H1 (cell line): ENCODE results near the gene LBR. TPM values are rescaled to one million over a fixed set of nuclear protein-coding genes. Genes with fewer than 3 reads are reported as not detected.

Experiments used
- CTCF ChIA-PET: fragments of 300-600 bp; sonication (Branson Sonifier 250); formaldehyde crosslinking; loops from one replicate; lab custom pipeline; 2021; ENCODE audit not compliant: partially characterized antibody; lab: Charles Lee
- POLR2A ChIA-PET: fragments of 300-600 bp; sonication (Branson Sonifier 250); formaldehyde crosslinking; loops from one replicate; lab custom pipeline; 2021; ENCODE audit warnings: inconsistent platforms; ENCODE audit not compliant: partially characterized antibody; lab: Charles Lee
- DNase-seq, 2 experiments: peaks; one replicate each; pipeline versions ENCODE4 v3.0.0 to v3.0.0-alpha.2; 2010 to 2022; ENCODE audit warnings: low spot score in 2 of 2, low read depth in 1 of 2, mixed read lengths in 1 of 2
- FAIRE-seq: peaks from 2 replicates; lab custom pipeline; 2011; peaks lifted over from hg19 to GRCh38; lab: Jason Lieb, UNC
- H2AFZ ChIP-seq: 2 replicates; pipeline ENCODE4 v1.8.1; 2012; ENCODE audit warnings: low read length, inconsistent platforms
- H2AK5ac ChIP-seq: 2 replicates; pipeline ENCODE4 v1.6.1; 2013; ENCODE audit warnings: low read depth, low read length
- H2BK120ac ChIP-seq: replicated peaks from 2 replicates; pipeline ENCODE3; 2013; ENCODE audit warnings: low read depth, low read length, inconsistent platforms
- H2BK12ac ChIP-seq: 2 replicates; pipeline ENCODE4 v1.6.1; 2013; ENCODE audit warnings: low read depth, low read length
- H2BK15ac ChIP-seq: 2 replicates; pipeline ENCODE4 v1.6.1; 2013; ENCODE audit warnings: low read length
- H2BK20ac ChIP-seq: 2 replicates; pipeline ENCODE4 v1.6.1; 2013; ENCODE audit warnings: low read length
- H2BK5ac ChIP-seq: 2 replicates; pipeline ENCODE4 v1.6.1; 2013; ENCODE audit warnings: low read depth, low read length
- H3K14ac ChIP-seq: 2 replicates; pipeline ENCODE4 v1.6.1; 2013; ENCODE audit warnings: inconsistent platforms; ENCODE audit not compliant: insufficient read length
- H3K18ac ChIP-seq: 2 replicates; pipeline ENCODE4 v1.6.1; 2013; ENCODE audit warnings: low read length; ENCODE audit errors: extremely low read depth
- H3K23ac ChIP-seq: 2 replicates; pipeline ENCODE4 v1.6.1; 2013; ENCODE audit warnings: inconsistent platforms; ENCODE audit not compliant: insufficient read length
- H3K23me2 ChIP-seq: 2 replicates; pipeline ENCODE4 v1.6.1; 2013; ENCODE audit warnings: low read depth, low read length
- H3K27ac ChIP-seq: 2 replicates; pipeline ENCODE4 v1.6.1; 2011; ENCODE audit warnings: low read depth, low read length, inconsistent platforms
- H3K27me3 ChIP-seq, 4 experiments: replicated peaks in 1 of 4; 1 replicate in 1 of 4; 2 replicates in 3 of 4; pipeline versions ENCODE4 v1.6.1 to v1.8.1; 2011 to 2013; ENCODE audit warnings: low read length in 3 of 4, mild to moderate bottlenecking in 3 of 4, inconsistent platforms in 2 of 4, mixed read lengths in 2 of 4, moderate library complexity in 1 of 4; ENCODE audit not compliant: control insufficient read depth in 3 of 4, insufficient read depth in 3 of 4; ENCODE audit errors: extremely low read depth in 1 of 4
- H3K36me3 ChIP-seq, 4 experiments: 2 replicates each; pipeline versions ENCODE4 v1.6.1 to v1.8.1; 2011 to 2013; ENCODE audit warnings: mild to moderate bottlenecking in 4 of 4, low read length in 3 of 4, moderate library complexity in 2 of 4, control low read depth in 1 of 4, inconsistent platforms in 1 of 4; ENCODE audit not compliant: insufficient read depth in 4 of 4, control insufficient read depth in 2 of 4
- H3K4ac ChIP-seq: replicated peaks from 2 replicates; pipeline ENCODE3; 2013; ENCODE audit warnings: low read length, low read depth, mixed read lengths, inconsistent platforms; ENCODE audit not compliant: insufficient read length
- H3K4me1 ChIP-seq, 4 experiments: replicated peaks in 1 of 4; 1 replicate in 1 of 4; 2 replicates in 3 of 4; pipeline versions ENCODE4 v1.6.1 to v1.8.1; 2011 to 2013; ENCODE audit warnings: low read length in 3 of 4, inconsistent platforms in 2 of 4, mixed read lengths in 1 of 4; ENCODE audit not compliant: insufficient read depth in 4 of 4, control insufficient read depth in 3 of 4
- H3K4me2 ChIP-seq, 2 experiments: 2 replicates each; pipeline versions ENCODE4 v1.6.1 to v1.8.1; 2011 to 2013; ENCODE audit warnings: low read depth in 2 of 2, low read length in 2 of 2, control low read depth in 1 of 2, inconsistent platforms in 1 of 2, mild to moderate bottlenecking in 1 of 2; ENCODE audit not compliant: insufficient read depth in 1 of 2
- H3K4me3 ChIP-seq, 4 experiments: fragments of 200-600, 300-600 bp in 1 of 4; sonication (generic), shearing (Covaris generic), sonication (Bioruptor Twin) in 1 of 4; 2 replicates each; pipeline versions ENCODE4 v1.5.1 to v1.8.1; 2011 to 2016; ENCODE audit warnings: low read length in 4 of 4, low read depth in 3 of 4, control low read depth in 2 of 4, inconsistent platforms in 2 of 4, mild to moderate bottlenecking in 2 of 4, mixed read lengths in 1 of 4, moderate library complexity in 1 of 4; ENCODE audit not compliant: insufficient read depth in 2 of 4; ENCODE audit errors: extremely low read depth in 1 of 4
- H3K56ac ChIP-seq: replicated peaks from 2 replicates; pipeline ENCODE3; 2013; ENCODE audit warnings: low read depth, mild to moderate bottlenecking, mixed read lengths, low read length, inconsistent platforms; ENCODE audit not compliant: insufficient read length
- H3K79me1 ChIP-seq: 2 replicates; pipeline ENCODE4 v1.6.1; 2013; ENCODE audit warnings: low read depth, low read length, control low read depth
- H3K79me2 ChIP-seq, 2 experiments: 2 replicates each; pipeline versions ENCODE4 v1.6.1 to v1.8.1; 2012 to 2013; ENCODE audit warnings: low read length in 2 of 2, mild to moderate bottlenecking in 2 of 2, inconsistent platforms in 1 of 2; ENCODE audit not compliant: insufficient read depth in 2 of 2, control insufficient read depth in 1 of 2
- H3K9ac ChIP-seq, 4 experiments: replicated peaks in 1 of 4; 1 replicate in 1 of 4; 2 replicates in 3 of 4; pipeline versions ENCODE4 v1.6.1 to v1.8.1; 2011 to 2013; ENCODE audit warnings: low read depth in 3 of 4, low read length in 3 of 4, control low read depth in 2 of 4, mild to moderate bottlenecking in 2 of 4, moderate library complexity in 2 of 4, inconsistent platforms in 1 of 4; ENCODE audit errors: extremely low read depth in 1 of 4
- H3K9me3 ChIP-seq, 2 experiments: 2 replicates each; pipeline versions ENCODE4 v1.6.1 to v1.8.1; 2012 to 2013; ENCODE audit warnings: mild to moderate bottlenecking in 2 of 2, moderate library complexity in 2 of 2, control low read depth in 1 of 2, inconsistent platforms in 1 of 2, low read depth in 1 of 2, low read length in 1 of 2, mixed read lengths in 1 of 2; ENCODE audit not compliant: insufficient read depth in 2 of 2
- H4K20me1 ChIP-seq, 2 experiments: replicated peaks in 1 of 2; 2 replicates each; pipeline versions ENCODE3 to v1.8.1; 2011 to 2013; ENCODE audit warnings: inconsistent platforms in 2 of 2, low read length in 2 of 2, mild to moderate bottlenecking in 1 of 2; ENCODE audit not compliant: insufficient read depth in 2 of 2, control insufficient read depth in 1 of 2
- H4K5ac ChIP-seq: 2 replicates; pipeline ENCODE4 v1.6.1; 2013; ENCODE audit warnings: low read length, low read depth, mixed read lengths, inconsistent platforms; ENCODE audit not compliant: insufficient read length
- H4K8ac ChIP-seq: 2 replicates; pipeline ENCODE4 v1.8.0; 2013; ENCODE audit warnings: mild to moderate bottlenecking, moderate library complexity, low read length, inconsistent platforms; ENCODE audit not compliant: insufficient read depth; ENCODE audit errors: extremely low read depth
- H4K91ac ChIP-seq: replicated peaks from 2 replicates; pipeline ENCODE3; 2013; ENCODE audit warnings: low read length, mixed read lengths, inconsistent platforms; ENCODE audit not compliant: insufficient read length
- BACH1 ChIP-seq: IDR thresholded peaks from 2 replicates; pipeline ENCODE4 v1.6.1; 2012; ENCODE audit warnings: low read length, improper control_type of control experiment
- PHF8 ChIP-seq: fragments of 200-600 bp; sonication (generic); conservative IDR thresholded peaks from 2 replicates; pipeline ENCODE4 v1.7.1; 2012; ENCODE audit warnings: low read depth, mild to moderate bottlenecking, inconsistent platforms, low read length, moderate library complexity
- RNF2 ChIP-seq: fragments of 200-900, 300-1000 bp; sonication (generic); IDR thresholded peaks from 2 replicates; pipeline ENCODE4 v1.7.1; 2016; ENCODE audit warnings: borderline replicate concordance, low read depth, mild to moderate bottlenecking, antibody characterized with exemption, low read length; ENCODE audit not compliant: poor library complexity, severe bottlenecking; ENCODE audit errors: missing control alignments
- SP2 ChIP-seq: IDR thresholded peaks from 2 replicates; pipeline ENCODE4 v1.6.1; 2012; ENCODE audit warnings: mild to moderate bottlenecking, low read length, inconsistent platforms
- YY1 ChIP-seq: IDR thresholded peaks from 2 replicates; pipeline ENCODE4 v1.6.1; 2011; ENCODE audit warnings: low read depth, mild to moderate bottlenecking, low read length
- WGBS, 2 experiments: shearing (Covaris generic) in 1 of 2; methylation state at CpG; one replicate each; pipeline versions ENCODE4 v1.1.6 to v1.1.7; 2013 to 2015; ENCODE audit warnings: low lambda C conversion rate in 2 of 2, mixed read lengths in 2 of 2, inconsistent platforms in 1 of 2, low coverage in 1 of 2, missing lambda C conversion rate in 1 of 2; ENCODE audit not compliant: insufficient replicate concordance in 2 of 2, insufficient coverage in 1 of 2, insufficient read length in 1 of 2; ENCODE audit errors: extremely low coverage in 1 of 2, missing lambda C conversion rate in 1 of 2; 5-methylcytosine and 5-hydroxymethylcytosine counted together
- polyA plus RNA-seq, 7 experiments: library from polyadenylated mRNA; depleted of rRNA in 3 of 7; stranded (reverse) in 5 of 7; unstranded in 2 of 7; fragments of >200 nt in 5 of 7; fragments of 200-250 nt in 2 of 7; gene quantifications; 1 replicate in 5 of 7; 2 replicates in 1 of 7; 4 replicates in 1 of 7; pipeline versions ENCODE4 v1.2.1 to v1.2.3, GENCODE V29; 2011 to 2013; ENCODE audit warnings: missing spikeins in 2 of 7, mixed read lengths in 2 of 7
- total RNA-seq: library from RNA; stranded (reverse); fragmentation: NEBNext Ultra II Directional; extraction: Animal tissue kit (Norgen Biotek cat#: 25700); gene quantifications from 2 replicates; pipeline ENCODE4 v1.2.1, GENCODE V29; 2021
- TF ChIP-seq, protein P1 (sequence below): IDR thresholded peaks from 2 replicates; pipeline ENCODE4 v1.6.1; 2012; ENCODE audit warnings: inconsistent platforms
- TF ChIP-seq, protein P2 (sequence below): IDR thresholded peaks from 2 replicates; pipeline ENCODE4 v1.6.1; 2012; ENCODE audit warnings: inconsistent platforms

The LBR gene
- total and polyA plus RNA-seq, 2 of the 8 experiments (the other 6 are each of a cell fraction or from before 2014, with no cell fraction given): 32.1 to 89.8 TPM

- Histone ChIP-seq H4K8ac (no peak overlapping the region), H4K91ac (no peak overlapping the region), H3K27me3 (no peaks in the 10 kb centered on the region), H3K14ac (no peak overlapping the region), H3K36me3 (no peaks in the 10 kb centered on the region), H4K5ac (no peak overlapping the region), H3K4ac (no peak overlapping the region), H3K9ac (no peak overlapping the region), H3K27ac (no peak overlapping the region), H2BK15ac (peak overlapping the region; percentile 20; the same call in 1 of the 2 replicates), H2BK5ac (no peak overlapping the region), H3K4me1 (peaks cover 0 to 5% (median under 1%) of the 10 kb centered on the region in 4 experiments; a peak in 2 of 7 replicates), H2BK120ac (no peak overlapping the region), H2BK20ac (no peak overlapping the region), H3K4me2 (no peak overlapping the region), H3K18ac (no peak overlapping the region), H2AK5ac (no peak overlapping the region), H2BK12ac (peak overlapping the region; percentile 46; the same call in 1 of the 2 replicates), H3K4me3 (no peak overlapping the region), H3K79me1 (no peaks in the 10 kb centered on the region), H3K56ac (no peak overlapping the region), H3K23ac (no peak overlapping the region), H4K20me1 (no peaks in the 10 kb centered on the region), H3K23me2 (no peaks in the 10 kb centered on the region), H3K9me3 (no peaks in the 10 kb centered on the region), H3K79me2 (no peaks in the 10 kb centered on the region), H2AFZ (no peak overlapping the region)
- POLR2A ChIA-PET: no interaction called here
- DNase-seq (no peak), FAIRE-seq (no peak)
- WGBS, 2 experiments: 86% methylated on average over 1 of the region's 1 CpG; no CpG with 5 or more reads in 1 of the 2 experiments
- CTCF ChIA-PET: interaction anchor here (1.3 kb wide), 1 partner anchor 62 kb away, joined by 3 read pairs; no protein-coding TSS in a partner anchor
- TF ChIP-seq RNF2 (no peak), BACH1 (no peak), SP2 (no peak), PHF8 (no peak), YY1 (no peak)
- TF ChIP-seq, protein P1, sequence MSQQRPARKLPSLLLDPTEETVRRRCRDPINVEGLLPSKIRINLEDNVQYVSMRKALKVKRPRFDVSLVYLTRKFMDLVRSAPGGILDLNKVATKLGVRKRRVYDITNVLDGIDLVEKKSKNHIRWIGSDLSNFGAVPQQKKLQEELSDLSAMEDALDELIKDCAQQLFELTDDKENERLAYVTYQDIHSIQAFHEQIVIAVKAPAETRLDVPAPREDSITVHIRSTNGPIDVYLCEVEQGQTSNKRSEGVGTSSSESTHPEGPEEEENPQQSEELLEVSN: no peak
- TF ChIP-seq, protein P2, sequence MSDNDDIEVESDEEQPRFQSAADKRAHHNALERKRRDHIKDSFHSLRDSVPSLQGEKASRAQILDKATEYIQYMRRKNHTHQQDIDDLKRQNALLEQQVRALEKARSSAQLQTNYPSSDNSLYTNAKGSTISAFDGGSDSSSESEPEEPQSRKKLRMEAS: no peak
Observed at GRCh38 chr1:225380691-225381090, 47.1 kb downstream of the LBR start.
